ENCODE data around the gene CDX2.
"Not testable (repeated sequence)": the region's sequence is repeated elsewhere in the genome, so short reads cannot be mapped to it uniquely, and the experiment has no call there.

DNA sequence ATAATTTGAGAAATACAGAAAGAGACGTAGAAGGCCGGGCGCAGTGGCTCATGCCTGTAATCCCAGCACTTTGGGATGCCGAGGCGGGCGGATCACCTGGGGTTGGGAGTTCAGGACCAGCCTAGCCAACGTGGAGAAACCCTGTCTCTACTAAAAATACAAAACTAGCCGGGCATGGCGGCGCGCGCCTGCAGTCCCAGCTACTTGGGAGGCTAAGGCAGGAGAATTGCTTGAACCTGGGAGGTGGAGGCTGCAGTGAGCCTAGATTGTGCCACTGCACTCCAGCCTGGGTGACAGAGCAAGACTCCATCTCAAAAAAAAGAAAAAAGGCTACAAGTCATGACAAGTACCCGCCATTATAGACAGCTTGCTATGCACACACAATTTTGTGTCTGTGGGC is 35.9 kb upstream of the CDX2 start:
- not testable (repeated sequence) for TF ChIP-seq EZH2 (IDR thresholded peaks at IDR 0.05); RAD21 (IDR thresholded peaks at IDR 0.05; ENCODE audit: low read depth); CTCF (IDR thresholded peaks at IDR 0.05 in 2 of 3, conservative IDR thresholded peaks at IDR 0.05 in 1 of 3; ENCODE audit: borderline replicate concordance in 1 of 3, insufficient read depth in 1 of 3, low read depth in 2 of 3, low read length in 2 of 3); EGR1 (IDR thresholded peaks at IDR 0.05; ENCODE audit: low read depth); SIN3A (IDR thresholded peaks at IDR 0.05; ENCODE audit: low read depth); YY1 (IDR thresholded peaks at IDR 0.05; ENCODE audit: extremely low read depth, insufficient replicate concordance, low read depth, low read length); MAX (IDR thresholded peaks at IDR 0.05)

Measured in HCT116 (cell line).